Inflammatory macrophage (primary cell): ENCODE measurements around the gene CFAP74.

ENCODE experiments used
- DNase-seq, 2 donors: peaks; one replicate each; pipeline ENCODE4 v3.0.0-alpha.2; 2020 to 2022

Gene CFAP74

DNA sequence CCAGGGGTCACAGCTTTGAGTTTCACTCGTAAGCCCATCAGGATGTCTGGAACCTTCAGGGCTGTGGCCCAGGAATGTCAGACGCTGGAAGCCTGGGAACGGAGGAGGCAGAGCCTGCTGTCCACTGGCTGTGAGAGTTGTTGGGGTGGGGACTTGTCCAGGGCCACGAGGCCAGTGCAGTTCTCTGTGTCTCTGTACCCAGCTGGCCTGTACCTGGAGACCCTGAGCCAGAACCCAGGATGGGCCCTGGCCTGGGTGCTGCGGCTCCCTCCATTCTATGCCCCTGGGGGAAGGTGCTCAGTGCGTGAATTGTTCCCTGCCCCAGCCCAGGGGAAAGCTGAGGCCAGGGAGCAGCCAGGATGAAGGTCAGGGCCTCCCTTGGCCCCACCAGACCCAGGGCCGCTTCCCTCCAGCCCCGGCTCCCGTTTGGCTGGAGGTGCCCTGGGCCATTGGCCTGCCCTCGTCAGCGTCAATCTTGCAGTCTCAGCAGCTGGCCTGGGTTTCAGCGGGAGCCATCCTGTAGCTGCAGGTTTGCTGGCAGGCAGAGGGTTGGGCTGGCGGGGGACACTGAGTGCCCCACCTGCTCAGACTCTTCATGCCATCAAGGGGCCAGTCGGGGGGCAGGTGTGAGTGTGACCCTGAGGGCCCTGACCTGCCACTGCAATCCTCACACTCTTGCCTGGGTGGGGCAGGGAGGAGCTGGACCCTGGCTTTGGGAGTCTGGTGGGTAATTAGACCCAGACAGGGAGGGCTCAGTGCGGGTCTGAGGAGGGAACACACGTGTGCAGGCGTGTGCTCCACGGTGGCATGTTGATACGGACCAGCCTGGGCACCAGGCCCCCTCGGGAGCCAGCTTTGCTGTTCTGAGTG, 89.2 kb downstream of the CFAP74 start:
- DNase-seq, result no peak

- no peak for DNase-seq
Observed at GRCh38 chr1:1911350-1912041, 92.1 kb downstream of the CFAP74 start.

DNA sequence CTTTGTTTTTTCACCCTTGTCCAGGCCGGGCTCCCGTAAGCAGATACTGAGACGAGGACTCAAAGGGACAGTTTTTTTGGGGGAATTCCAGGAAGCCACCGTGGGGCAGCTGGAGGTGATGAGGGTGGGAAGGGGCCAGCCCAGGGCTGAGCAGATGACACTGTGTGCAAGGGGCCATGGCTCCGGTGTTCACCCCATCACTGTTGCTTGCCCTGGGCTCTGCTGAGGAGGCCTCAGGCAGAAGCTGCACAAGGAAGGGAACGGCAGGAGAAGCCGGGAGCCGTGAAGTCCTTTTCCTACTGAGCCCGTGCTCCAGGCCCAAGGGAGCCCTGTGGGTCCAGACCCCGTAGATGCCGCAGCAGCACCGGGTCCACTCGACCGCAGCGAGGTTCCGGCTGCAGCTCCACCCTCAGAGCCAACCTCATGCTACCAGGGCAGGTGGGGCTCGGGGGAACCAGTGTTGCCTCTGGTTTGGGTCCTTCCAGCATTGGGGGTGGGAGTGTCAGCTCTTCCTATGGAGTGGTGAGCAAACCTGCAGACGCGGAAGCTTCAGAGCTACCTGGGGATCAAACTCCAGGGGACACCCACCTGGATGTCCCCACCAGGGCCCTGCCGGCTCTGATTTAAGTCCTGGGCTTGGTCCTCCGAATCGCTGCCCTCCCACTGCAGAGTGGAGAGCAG, 92.8 kb downstream of the CFAP74 start:
- no peak for DNase-seq

- no peak for DNase-seq
Observed at GRCh38 chr1:1910033-1910465, 93.5 kb downstream of the CFAP74 start.

DNA sequence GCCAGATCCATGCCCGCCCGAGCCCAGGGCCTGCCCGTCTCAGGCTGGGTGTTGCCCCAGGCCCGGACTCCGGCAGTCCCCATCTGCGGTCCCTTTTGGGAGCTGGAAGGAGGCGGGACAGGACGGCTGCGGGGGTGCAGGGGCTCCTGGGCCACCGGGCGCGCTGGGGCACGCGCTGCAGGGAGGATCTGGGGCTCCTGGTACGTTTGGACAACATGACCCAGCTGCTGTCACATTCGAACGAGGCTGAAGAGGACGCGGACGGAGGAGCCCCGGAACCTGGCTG, 95.1 kb downstream of the CFAP74 start:
- no peak for DNase-seq

DNA sequence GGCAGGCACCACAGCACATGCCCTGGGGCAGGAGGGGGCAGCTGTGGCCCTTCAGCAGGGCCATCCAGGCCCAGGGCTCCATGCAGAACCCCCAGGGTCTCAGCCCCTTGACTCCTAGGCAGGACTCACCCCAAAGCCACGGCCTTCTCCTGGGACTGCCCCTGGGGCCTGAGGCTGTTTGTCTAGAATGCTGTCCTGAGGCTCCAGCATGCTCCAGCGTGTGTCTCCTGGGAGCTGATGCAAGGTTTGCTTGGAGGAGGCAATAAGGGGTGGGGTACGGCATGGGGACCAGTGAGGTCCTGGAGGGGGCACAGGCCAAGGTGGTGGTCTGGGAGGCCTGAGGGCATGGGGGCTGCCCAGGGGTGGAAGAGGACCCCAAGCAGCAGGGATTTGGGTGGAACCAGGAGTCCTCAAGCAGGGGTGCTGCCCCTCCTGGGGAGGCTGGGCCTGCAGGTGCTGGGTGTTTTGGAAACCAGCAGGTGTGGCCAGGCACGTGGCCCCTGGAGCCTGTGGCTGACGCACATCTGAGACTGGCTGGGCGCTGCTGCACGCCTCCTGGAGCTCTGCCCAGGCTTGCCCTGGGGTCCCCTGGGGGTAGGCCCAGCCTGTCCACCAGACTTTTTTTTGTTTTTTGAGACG, 96.4 kb downstream of the CFAP74 start:
- no peak for DNase-seq

GRCh38 chr1:1906185-1907097, 97.1 kb downstream of the CFAP74 start:
- DNase-seq, result peak; percentile 84 to 89

DNA sequence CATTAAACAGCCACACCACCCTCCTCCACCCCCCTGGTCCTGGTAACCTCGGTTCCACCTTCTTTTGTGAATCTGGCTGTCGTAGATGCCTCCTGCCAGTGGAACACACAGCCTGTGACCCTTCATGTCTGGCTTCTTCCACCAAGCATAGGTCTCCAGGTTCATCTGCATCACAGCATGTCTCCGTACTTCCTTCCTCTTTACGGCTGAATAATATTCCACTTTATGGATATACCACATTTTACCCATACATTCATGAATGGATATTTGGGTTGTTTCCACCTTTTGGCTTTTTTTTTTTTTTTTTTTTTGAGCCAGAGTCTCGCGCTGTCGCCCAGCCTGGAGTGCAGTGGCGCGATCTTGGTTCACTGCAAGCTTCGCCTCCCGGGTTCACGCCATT, 100.4 kb downstream of the CFAP74 start:
- DNase-seq, result no peak

- DNase-seq, result no peak
Observed at GRCh38 chr1:1901641-1902294, 101.8 kb downstream of the CFAP74 start.

- no peak for DNase-seq
Observed at GRCh38 chr1:1900883-1901640, 102.5 kb downstream of the CFAP74 start.

DNA sequence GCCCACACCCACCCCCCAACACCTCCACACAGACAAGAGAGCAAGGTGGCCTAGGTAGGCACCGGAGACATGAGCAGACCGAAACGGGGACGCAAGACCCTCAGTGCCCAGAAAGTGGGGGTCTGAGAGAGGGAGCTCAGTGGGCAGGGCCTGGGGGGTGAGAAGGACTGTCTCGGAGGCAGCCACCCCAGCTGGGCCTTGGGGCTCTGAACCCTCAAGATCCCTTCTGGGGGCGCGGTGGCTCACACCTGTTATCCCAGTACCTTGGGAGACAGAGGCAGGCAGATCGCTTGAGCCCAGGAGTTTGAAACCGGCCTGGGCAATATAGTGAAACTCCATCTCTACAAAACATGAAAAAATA, 103.6 kb downstream of the CFAP74 start:
- no peak for DNase-seq

DNA sequence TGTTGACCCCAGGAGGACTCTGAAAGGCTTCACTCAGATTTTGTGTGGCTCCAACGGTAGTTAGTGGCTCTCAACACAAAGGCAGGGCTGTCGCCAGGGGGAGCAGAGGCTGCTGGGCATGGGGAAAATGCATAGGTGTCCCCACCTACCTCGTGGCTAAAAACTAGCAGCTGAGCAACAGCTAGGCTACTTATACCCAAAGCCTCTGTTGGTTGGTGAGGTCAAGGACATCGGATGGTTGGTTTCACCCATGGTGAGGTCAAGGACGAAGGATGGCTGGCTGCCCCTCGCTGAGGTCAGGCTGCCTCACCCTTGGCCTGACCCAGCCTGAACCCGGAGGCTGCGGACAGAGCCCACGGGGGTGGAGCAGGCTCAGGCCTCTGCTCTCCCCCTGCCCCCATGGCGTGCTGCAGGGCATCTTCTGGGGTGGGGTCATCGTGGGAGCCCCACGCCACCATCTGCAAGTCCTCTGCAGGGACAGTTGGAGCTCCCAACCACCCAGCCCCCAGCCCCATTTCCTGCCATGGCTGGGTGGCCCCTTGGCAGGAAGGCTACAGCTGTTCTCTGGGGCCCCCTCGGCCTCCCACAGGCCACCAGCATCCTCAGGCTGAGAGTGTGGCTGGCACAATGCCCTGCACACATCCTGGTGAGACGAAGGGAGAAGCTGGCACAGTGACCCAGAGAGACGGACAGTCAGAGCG, 104.2 kb downstream of the CFAP74 start:
- DNase-seq, result peak in 1 of 2 donors; percentile 29

DNA sequence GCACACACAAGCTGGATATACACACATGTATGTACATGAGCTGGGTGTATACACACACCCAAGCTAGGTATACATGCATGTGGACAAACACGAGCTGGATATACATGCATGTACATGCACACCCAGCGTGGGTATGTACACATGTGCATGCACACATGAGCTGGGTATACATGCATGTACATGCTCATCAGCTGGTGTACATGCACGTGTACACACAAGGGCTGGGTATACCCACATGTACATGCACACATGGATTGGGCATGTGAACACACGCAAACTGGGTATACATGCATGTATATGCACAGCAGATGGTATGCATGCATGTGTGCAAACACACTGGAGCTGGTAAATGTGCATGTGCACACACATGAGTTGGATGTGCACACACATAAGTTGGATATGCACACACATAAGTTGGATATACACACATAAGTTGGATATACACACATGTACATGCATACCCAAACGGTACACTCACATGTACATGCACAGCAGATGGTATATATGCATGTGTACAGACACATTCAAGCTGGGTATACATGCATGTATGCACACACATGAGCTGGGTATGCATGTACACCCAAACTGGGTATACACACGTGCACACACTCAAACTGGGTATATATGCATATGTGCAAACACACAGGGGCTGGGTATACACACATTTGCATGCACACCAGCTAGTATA, 105.2 kb downstream of the CFAP74 start:
- no peak for DNase-seq

- no peak for DNase-seq
Observed at GRCh38 chr1:1895456-1896336, 107.9 kb downstream of the CFAP74 start.

DNA sequence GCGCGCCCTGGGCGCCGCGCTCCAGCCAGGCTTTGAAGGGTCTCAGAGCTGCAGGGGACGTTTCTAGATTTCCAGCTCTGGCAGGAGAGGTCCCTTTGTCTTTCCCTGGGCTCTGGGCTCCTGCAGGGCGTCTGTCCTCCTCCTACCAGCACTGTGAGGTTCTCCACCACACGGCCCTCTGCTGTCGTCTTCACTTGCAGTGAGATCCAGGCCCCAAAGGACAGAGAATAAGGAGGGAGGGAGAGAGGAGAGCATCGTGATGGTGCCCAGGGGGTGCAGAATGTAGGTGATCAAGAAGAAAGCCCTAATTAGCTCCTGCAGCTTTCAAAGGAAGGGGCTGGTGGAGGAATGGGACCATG, 108.5 kb downstream of the CFAP74 start:
- no peak for DNase-seq

DNA sequence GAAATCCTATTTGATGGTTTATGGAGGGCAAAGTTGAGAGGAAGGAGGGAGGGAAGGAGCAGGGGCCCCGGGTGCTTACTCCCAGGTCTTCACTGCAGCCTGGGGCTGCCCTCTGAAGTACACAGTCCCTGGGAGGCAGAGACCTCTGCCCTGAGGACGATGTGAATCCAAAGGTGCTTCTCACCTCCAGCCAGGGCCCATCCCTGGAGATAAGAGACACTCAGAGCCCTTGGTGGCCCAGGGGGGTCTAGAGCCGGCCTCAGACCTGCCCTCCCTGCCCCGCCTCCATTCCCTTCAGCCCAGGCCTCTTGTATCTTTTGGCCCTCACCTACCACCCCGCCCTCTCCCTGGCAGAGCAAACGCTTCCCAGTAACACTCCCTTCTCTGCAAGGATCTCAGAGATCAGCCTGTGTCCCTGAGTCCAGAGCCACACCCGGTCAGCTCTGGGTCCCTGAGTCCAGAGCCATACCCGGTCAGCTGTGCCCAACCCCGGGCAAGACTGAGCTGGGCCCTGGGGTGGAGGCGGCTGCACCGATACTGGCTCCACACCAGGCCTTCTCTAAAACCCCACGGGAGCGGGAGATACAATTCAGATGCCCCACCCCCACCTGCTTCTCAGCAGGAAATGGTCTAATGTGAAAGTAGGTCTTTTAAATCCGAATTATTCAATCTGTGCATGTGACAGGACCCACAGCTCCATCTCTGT, 109.1 kb downstream of the CFAP74 start:
- DNase-seq, result no peak

GRCh38 chr1:1893997-1894353, 109.6 kb downstream of the CFAP74 start:
- no peak for DNase-seq
